Liver (tissue), 9 donors: ENCODE measurements around the gene MYO9B. TPM values are rescaled to one million over a fixed set of nuclear protein-coding genes. Genes with fewer than 3 reads are reported as not detected.
A peak's percentile ranks its signal among the peaks of the same experiment; 100 is the strongest.

Experiments used
- DNase-seq: peaks from one replicate; pipeline ENCODE4 v3.0.0-alpha.2; 2017; ENCODE audit warnings: low spot score
- H3K27ac ChIP-seq, 2 donors: one replicate each; pipeline ENCODE4 v1.7.0; 2013; ENCODE audit warnings: inconsistent platforms in 2 of 2, low read length in 2 of 2, control low read depth in 1 of 2, low read depth in 1 of 2, mild to moderate bottlenecking in 1 of 2
- H3K27me3 ChIP-seq, 4 donors: one replicate each; pipeline versions ENCODE4 v1.6.1 to v1.7.0; 2013; ENCODE audit warnings: low read length in 3 of 4, inconsistent platforms in 1 of 4, mild to moderate bottlenecking in 1 of 4, moderate library complexity in 1 of 4; ENCODE audit not compliant: control insufficient read depth in 4 of 4, insufficient read depth in 4 of 4
- H3K36me3 ChIP-seq, 4 donors: one replicate each; pipeline versions ENCODE4 v1.6.1 to v1.7.0; 2013; ENCODE audit warnings: low read length in 3 of 4, mild to moderate bottlenecking in 3 of 4, low read depth in 1 of 4, moderate library complexity in 1 of 4; ENCODE audit not compliant: control insufficient read depth in 4 of 4, insufficient read depth in 3 of 4
- H3K4me1 ChIP-seq, 4 donors: one replicate each; pipeline versions ENCODE4 v1.6.1 to v1.7.0; 2013; ENCODE audit warnings: low read length in 3 of 4, mild to moderate bottlenecking in 3 of 4, moderate library complexity in 1 of 4; ENCODE audit not compliant: control insufficient read depth in 4 of 4, insufficient read depth in 4 of 4
- H3K4me3 ChIP-seq, 3 donors: one replicate each; pipeline versions ENCODE4 v1.6.1 to v1.7.0; 2013; ENCODE audit warnings: low read length in 3 of 3, control low read depth in 1 of 3, low read depth in 1 of 3, mild to moderate bottlenecking in 1 of 3
- H3K9ac ChIP-seq, 2 donors: one replicate each; pipeline ENCODE4 v1.7.0; 2013; ENCODE audit warnings: low read length in 2 of 2, mild to moderate bottlenecking in 2 of 2, moderate library complexity in 2 of 2, control low read depth in 1 of 2, low read depth in 1 of 2
- H3K9me3 ChIP-seq, 4 donors: one replicate each; pipeline versions ENCODE4 v1.6.1 to v1.7.0; 2013; ENCODE audit warnings: low read length in 3 of 4; ENCODE audit not compliant: control insufficient read depth in 4 of 4
- EGR1 ChIP-seq, 2 donors: IDR thresholded peaks; 2 replicates each; pipeline ENCODE4 v1.6.1; 2016 to 2018; ENCODE audit warnings: antibody characterized with exemption in 2 of 2, low read depth in 2 of 2
- FOXA1 ChIP-seq: IDR thresholded peaks from 2 replicates; pipeline ENCODE4 v1.6.1; 2016; ENCODE audit warnings: antibody characterized with exemption
- FOXA2 ChIP-seq: IDR thresholded peaks from 2 replicates; pipeline ENCODE4 v1.6.1; 2016; ENCODE audit warnings: antibody characterized with exemption
- GABPA ChIP-seq, 2 donors: IDR thresholded peaks in 1 of 2; conservative IDR thresholded peaks in 1 of 2; 2 replicates each; pipeline ENCODE4 v1.6.1; 2016; ENCODE audit warnings: antibody characterized with exemption in 2 of 2, mild to moderate bottlenecking in 1 of 2, moderate library complexity in 1 of 2
- HNF4A ChIP-seq, 2 donors: conservative IDR thresholded peaks; 2 replicates each; pipeline ENCODE4 v1.6.1; 2016; ENCODE audit warnings: antibody characterized with exemption in 2 of 2, mild to moderate bottlenecking in 2 of 2
- HNF4G ChIP-seq: IDR thresholded peaks from 2 replicates; pipeline ENCODE4 v1.6.1; 2016; ENCODE audit warnings: antibody characterized with exemption
- JUND ChIP-seq, 2 donors: IDR thresholded peaks; 2 replicates each; pipeline ENCODE4 v1.6.1; 2016; ENCODE audit warnings: antibody characterized with exemption in 2 of 2
- NR2F2 ChIP-seq: IDR thresholded peaks from 2 replicates; pipeline ENCODE4 v1.6.1; 2016; ENCODE audit warnings: antibody characterized with exemption
- RAD21 ChIP-seq, 2 donors: IDR thresholded peaks; 2 replicates each; pipeline ENCODE4 v1.6.1; 2016; ENCODE audit warnings: antibody characterized with exemption in 2 of 2, mild to moderate bottlenecking in 2 of 2
- RXRA ChIP-seq, 2 donors: IDR thresholded peaks; 2 replicates each; pipeline ENCODE4 v1.6.1; 2017 to 2018; ENCODE audit warnings: antibody characterized with exemption in 2 of 2, mild to moderate bottlenecking in 1 of 2
- SP1 ChIP-seq: IDR thresholded peaks from 2 replicates; pipeline ENCODE4 v1.6.1; 2018; ENCODE audit warnings: antibody characterized with exemption, mild to moderate bottlenecking
- TAF1 ChIP-seq: conservative IDR thresholded peaks from 2 replicates; pipeline ENCODE4 v1.6.1; 2016; ENCODE audit warnings: antibody characterized with exemption, mild to moderate bottlenecking
- YY1 ChIP-seq: IDR thresholded peaks from 2 replicates; pipeline ENCODE4 v1.6.1; 2016; ENCODE audit warnings: antibody characterized with exemption, mild to moderate bottlenecking
- WGBS: extraction: QIAGEN DNeasy Blood & Tissue Kit; methylation state at CpG from one replicate; pipeline ENCODE4 v1.1.7; 2013; 5-methylcytosine and 5-hydroxymethylcytosine counted together
- polyA plus RNA-seq, 2 donors: library from polyadenylated mRNA; stranded (reverse) in 1 of 2; unstranded in 1 of 2; fragments of 200-250 nt in 1 of 2; fragments of >200 nt in 1 of 2; fragmentation: Nextera tagmentation in 1 of 2; extraction: Ambion mirVana in 1 of 2; gene quantifications; one replicate each; pipeline versions ENCODE4 v1.2.1 to v1.2.3, GENCODE V29; 2013 to 2015
- total RNA-seq, 2 donors: library from RNA; depleted of rRNA; stranded (reverse); fragments of >200 nt; gene quantifications; one replicate each; pipeline ENCODE4 v1.2.3, GENCODE V29; 2014
- TF ChIP-seq, protein P1 (sequence below): IDR thresholded peaks from 2 replicates; pipeline ENCODE4 v1.6.1; 2016; ENCODE audit warnings: antibody characterized with exemption, mild to moderate bottlenecking
- TF ChIP-seq, protein P2 (sequence below): IDR thresholded peaks from 2 replicates; pipeline ENCODE4 v1.6.1; 2016; ENCODE audit warnings: antibody characterized with exemption
- TF ChIP-seq, protein P3 (sequence below): IDR thresholded peaks from 2 replicates; pipeline ENCODE4 v1.6.1; 2016; ENCODE audit warnings: antibody characterized with exemption
- TF ChIP-seq, protein P4 (sequence below): IDR thresholded peaks from 2 replicates; pipeline ENCODE4 v1.6.1; 2016; ENCODE audit warnings: antibody characterized with exemption
- TF ChIP-seq, protein P5 (sequence below): fragments of 150-350 bp; IDR thresholded peaks from 2 replicates; pipeline ENCODE4 v1.5.1; 2017; ENCODE audit warnings: improper control_type of control experiment, low read depth, low read length; ENCODE audit not compliant: missing input control
- donor health status: healthy.
- donor health status: healthy.
- donor health status: healthy.
- donor health status: healthy.
- donor health status: healthy.

MYO9B gene
- total and polyA plus RNA-seq, 4 donors, result 9.1 to 32.5 (median 21.0) TPM

DNA sequence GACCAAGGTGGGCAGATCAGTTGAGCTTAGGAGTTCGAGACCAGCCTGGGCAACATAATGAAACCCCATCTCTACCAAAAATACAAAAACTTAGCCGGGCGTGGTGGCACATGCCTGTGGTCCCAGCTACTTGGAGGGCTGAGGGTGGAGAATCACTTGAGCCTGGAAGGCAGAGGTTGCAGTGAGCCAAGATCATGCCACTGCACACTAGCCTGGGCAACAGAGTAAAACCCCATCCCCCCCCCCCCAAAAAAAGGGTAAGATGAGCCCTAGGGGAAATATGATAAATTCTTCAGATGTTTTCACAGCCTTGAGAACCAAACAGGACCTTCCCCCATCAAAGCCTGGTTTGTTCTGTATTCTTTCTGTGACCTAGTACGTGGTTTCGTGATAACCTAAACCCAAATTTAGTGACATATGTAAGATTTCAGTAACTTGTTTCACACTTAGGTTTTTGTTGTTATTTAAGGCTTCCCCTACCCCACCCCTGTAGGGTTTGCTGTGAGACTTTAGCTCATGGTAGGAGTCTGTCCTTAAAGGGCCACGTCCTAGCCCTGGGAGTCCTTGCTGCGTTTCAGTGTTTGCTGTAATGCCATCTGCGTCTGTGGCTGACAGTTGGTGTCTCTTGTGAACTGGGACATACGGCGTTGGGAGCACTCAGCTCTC lies 49.6 kb downstream of the MYO9B start:
- peak overlapping the region; percentile 60 to 61 for H3K27ac ChIP-seq
- no peaks in the 10 kb centered on the region for H3K27me3 ChIP-seq
- peak overlapping the region in 1 of 2 donors; percentile 65 for H3K9ac ChIP-seq
- peaks cover 0 to 9% (median under 1%) of the 10 kb centered on the region in 4 donors for H3K4me1 ChIP-seq
- H3K4me3 ChIP-seq, result no peak overlapping the region
- no peak for DNase-seq
- TF ChIP-seq RXRA (IDR thresholded peaks at IDR 0.05), result no peak
- TF ChIP-seq, protein P1, sequence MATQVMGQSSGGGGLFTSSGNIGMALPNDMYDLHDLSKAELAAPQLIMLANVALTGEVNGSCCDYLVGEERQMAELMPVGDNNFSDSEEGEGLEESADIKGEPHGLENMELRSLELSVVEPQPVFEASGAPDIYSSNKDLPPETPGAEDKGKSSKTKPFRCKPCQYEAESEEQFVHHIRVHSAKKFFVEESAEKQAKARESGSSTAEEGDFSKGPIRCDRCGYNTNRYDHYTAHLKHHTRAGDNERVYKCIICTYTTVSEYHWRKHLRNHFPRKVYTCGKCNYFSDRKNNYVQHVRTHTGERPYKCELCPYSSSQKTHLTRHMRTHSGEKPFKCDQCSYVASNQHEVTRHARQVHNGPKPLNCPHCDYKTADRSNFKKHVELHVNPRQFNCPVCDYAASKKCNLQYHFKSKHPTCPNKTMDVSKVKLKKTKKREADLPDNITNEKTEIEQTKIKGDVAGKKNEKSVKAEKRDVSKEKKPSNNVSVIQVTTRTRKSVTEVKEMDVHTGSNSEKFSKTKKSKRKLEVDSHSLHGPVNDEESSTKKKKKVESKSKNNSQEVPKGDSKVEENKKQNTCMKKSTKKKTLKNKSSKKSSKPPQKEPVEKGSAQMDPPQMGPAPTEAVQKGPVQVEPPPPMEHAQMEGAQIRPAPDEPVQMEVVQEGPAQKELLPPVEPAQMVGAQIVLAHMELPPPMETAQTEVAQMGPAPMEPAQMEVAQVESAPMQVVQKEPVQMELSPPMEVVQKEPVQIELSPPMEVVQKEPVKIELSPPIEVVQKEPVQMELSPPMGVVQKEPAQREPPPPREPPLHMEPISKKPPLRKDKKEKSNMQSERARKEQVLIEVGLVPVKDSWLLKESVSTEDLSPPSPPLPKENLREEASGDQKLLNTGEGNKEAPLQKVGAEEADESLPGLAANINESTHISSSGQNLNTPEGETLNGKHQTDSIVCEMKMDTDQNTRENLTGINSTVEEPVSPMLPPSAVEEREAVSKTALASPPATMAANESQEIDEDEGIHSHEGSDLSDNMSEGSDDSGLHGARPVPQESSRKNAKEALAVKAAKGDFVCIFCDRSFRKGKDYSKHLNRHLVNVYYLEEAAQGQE, result no peak
- no peak for TF ChIP-seq SP1
- TF ChIP-seq JUND (IDR thresholded peaks at IDR 0.05), result no peak
- no peak for TF ChIP-seq NR2F2
- no peak for TF ChIP-seq EGR1 (IDR thresholded peaks at IDR 0.05; ENCODE audit: low read depth in 2 of 2)
- TF ChIP-seq, protein P2, sequence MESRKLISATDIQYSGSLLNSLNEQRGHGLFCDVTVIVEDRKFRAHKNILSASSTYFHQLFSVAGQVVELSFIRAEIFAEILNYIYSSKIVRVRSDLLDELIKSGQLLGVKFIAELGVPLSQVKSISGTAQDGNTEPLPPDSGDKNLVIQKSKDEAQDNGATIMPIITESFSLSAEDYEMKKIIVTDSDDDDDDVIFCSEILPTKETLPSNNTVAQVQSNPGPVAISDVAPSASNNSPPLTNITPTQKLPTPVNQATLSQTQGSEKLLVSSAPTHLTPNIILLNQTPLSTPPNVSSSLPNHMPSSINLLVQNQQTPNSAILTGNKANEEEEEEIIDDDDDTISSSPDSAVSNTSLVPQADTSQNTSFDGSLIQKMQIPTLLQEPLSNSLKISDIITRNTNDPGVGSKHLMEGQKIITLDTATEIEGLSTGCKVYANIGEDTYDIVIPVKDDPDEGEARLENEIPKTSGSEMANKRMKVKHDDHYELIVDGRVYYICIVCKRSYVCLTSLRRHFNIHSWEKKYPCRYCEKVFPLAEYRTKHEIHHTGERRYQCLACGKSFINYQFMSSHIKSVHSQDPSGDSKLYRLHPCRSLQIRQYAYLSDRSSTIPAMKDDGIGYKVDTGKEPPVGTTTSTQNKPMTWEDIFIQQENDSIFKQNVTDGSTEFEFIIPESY, result no peak
- no peak for TF ChIP-seq GABPA (IDR thresholded peaks at IDR 0.05 in 1 of 2, conservative IDR thresholded peaks at IDR 0.05 in 1 of 2)
- no peak for TF ChIP-seq FOXA1
- no peak for TF ChIP-seq FOXA2
- no peak for TF ChIP-seq HNF4A (conservative IDR thresholded peaks at IDR 0.05)
- TF ChIP-seq YY1, result no peak
- TF ChIP-seq, protein P3, sequence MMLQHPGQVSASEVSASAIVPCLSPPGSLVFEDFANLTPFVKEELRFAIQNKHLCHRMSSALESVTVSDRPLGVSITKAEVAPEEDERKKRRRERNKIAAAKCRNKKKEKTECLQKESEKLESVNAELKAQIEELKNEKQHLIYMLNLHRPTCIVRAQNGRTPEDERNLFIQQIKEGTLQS, result no peak
- TF ChIP-seq, protein P4, sequence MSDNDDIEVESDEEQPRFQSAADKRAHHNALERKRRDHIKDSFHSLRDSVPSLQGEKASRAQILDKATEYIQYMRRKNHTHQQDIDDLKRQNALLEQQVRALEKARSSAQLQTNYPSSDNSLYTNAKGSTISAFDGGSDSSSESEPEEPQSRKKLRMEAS, result no peak
- TF ChIP-seq TAF1, result no peak
- no peak for TF ChIP-seq RAD21 (IDR thresholded peaks at IDR 0.05)
- TF ChIP-seq HNF4G, result no peak
- TF ChIP-seq, protein P5, sequence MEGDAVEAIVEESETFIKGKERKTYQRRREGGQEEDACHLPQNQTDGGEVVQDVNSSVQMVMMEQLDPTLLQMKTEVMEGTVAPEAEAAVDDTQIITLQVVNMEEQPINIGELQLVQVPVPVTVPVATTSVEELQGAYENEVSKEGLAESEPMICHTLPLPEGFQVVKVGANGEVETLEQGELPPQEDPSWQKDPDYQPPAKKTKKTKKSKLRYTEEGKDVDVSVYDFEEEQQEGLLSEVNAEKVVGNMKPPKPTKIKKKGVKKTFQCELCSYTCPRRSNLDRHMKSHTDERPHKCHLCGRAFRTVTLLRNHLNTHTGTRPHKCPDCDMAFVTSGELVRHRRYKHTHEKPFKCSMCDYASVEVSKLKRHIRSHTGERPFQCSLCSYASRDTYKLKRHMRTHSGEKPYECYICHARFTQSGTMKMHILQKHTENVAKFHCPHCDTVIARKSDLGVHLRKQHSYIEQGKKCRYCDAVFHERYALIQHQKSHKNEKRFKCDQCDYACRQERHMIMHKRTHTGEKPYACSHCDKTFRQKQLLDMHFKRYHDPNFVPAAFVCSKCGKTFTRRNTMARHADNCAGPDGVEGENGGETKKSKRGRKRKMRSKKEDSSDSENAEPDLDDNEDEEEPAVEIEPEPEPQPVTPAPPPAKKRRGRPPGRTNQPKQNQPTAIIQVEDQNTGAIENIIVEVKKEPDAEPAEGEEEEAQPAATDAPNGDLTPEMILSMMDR, result no peak
- H3K9me3 ChIP-seq, result no peaks in the 10 kb centered on the region
- no peaks in the 10 kb centered on the region for H3K36me3 ChIP-seq
- WGBS, result 69% methylated on average over 10 of the region's 10 CpGs
